GM19452 (cell line): ENCODE data around the gene ADAM12.

Experiments
- ATAC-seq: cut with Tn5 transposase; IDR thresholded peaks from one replicate; pipeline ENCODE4 v1.9.1; 2021; ENCODE audit not compliant: unreplicated experiment

Gene ADAM12

DNA sequence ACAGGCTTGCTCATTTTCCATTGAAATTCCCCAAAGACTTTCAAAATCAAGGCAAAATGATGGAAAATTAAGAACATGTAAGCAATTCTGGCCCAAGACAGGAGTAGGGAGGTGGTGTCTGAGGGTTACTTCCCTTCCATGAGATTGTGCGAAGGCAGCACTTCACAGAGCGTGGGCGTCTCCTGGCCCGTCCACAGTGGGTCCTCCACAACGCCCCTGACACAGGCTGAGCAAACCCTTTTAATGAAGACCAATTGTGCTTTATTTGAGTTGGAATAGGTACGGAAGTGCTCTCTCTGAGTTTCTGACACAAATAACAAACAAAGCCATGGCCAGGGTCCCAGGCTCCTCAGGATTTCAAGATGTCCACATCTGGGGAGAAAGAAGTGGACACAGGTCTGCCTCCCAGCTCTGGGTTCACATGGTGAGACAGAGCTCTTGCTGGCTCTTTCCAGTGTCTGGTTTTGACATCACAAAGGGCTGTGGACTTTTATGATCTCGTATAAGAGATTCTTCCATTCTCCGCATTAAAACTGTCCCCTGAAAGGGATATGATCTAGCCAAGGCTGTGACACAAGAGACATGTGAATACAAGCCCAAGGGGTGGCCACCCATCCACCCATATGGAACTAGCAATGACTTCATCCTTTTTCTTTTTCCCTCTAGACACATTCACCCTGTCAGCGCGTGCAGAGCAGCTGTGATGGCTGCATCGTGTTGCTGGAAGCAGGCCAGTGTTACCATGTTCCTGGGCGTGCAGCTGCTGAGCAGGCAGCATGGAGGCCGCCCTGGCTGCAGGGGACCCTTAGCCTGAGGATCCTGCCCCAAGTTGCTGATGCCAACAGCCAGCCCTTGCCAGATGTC is 145.6 kb downstream of the ADAM12 start:
- ATAC-seq = no peak

DNA sequence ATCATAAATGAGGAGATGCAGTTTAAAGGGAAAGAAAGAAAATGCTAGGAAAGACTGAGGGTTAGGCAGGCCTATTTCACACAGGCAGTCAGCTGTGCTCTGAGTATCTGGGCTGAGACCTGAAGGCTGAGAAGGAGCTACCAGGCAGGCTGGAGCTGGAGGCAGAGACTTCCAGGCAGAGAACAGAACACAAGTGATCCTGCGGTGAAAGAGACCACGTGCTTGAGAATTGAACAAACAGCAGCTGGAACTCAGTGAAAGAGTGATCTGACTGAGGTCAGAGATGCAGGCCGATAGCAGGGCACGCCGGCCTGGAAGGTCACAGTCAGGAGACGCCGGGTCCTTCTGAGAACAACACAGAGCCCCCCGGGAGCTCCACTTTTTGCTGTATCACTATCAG is 147.8 kb downstream of the ADAM12 start:
- no peak for ATAC-seq

DNA sequence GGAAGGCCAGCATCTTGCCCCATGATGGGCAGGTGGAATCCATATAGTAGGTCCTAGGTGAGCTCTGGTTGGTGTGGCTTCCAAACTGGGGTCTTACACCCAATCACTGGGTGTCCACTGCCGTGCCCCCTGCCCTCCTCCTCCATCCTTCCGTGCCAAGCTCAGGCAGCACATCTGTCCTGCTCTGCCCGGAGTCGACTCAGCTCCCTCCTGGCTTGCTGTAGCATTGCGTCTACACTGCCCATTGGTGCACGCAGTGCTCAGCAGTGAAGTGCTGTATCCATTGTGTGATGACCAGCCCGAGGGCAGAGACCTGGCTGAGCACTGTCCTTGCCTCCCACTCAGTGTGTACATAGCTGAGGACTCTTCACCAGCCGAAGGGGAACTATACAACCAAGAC is 148.4 kb downstream of the ADAM12 start:
- ATAC-seq = no peak

DNA sequence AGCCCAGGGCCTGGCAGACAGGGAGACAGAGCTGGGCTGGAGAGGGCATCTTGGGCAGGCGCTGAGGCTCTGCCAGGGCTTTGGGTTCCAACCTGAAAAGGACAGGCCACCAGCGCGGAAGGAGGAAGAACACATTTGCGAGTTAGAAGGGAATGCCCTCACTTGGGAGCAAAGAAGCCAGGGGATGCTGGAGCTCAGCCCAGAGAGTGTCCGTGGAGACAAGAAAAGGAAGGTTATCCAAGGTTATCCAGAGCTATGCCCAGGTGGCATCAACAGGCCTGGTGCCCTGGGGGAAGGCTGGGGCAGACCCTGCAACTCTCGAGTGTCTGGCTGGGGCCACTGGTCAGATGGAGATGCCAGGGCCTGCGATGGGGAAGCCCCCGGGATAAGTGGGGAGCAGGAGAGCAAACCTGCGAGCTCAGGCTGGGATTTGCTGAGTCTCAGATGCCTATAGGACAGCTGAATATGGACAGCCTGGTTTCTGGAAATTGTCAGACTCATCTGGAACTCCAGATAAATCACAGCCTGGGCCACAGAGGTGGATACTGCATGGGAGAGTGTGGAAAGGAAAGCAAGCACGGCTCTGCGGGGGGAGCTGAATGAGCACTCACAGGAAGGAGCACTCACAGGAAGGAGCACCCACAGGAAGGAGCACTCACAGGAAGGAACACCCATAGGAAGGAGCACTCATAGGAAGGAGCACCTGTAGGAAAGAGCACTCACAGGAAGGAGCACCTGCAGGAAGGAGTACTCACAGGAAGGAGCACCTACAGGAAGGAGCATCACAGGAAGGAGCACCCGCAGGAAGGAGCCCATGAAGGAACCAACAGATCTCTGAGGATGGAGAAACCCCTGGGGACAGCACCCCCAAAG is 152.1 kb downstream of the ADAM12 start:
- ATAC-seq = no peak

DNA sequence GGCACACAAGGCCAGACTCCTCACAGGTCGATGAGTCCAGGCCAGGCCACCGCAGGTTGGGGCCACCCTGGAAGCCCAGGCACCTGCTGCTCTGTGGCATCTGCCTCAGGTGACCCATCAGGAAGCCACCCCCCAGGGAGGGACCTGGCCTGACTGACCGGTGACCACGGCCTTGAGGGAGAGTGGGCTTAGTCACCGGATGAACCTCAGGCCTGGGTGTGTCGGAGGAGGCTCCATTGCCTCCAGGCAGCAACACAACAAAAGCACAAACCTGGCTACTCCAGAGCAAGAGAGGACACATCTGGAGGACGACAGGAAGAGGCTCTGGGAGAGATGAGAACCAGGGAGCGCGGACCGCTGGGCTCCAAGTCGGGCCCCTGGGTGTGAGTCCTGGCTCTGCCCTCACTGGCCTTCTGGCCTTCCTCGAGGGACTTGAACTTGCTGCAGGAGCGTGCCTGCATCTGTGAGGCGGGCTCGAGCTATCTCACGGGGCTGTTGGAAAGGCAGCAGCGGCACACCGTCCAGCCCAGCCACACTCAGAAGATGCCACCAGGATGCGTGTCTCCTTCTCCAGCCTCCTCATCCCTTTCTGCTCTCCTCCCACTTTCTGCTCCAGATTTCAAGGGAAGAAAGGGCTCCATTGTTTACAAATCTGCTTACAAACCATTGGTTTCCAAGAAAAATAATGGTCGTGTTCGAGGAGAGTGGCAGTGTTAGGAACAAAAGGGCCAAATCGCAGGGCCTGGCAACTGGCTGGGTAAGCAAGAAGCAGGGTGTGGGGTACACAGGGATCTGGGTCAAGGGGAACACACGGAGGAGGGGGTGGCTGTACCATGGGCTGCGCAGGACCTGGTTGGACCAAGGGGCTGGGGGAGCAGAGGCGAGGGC is 152.9 kb downstream of the ADAM12 start:
- no peak for ATAC-seq

DNA sequence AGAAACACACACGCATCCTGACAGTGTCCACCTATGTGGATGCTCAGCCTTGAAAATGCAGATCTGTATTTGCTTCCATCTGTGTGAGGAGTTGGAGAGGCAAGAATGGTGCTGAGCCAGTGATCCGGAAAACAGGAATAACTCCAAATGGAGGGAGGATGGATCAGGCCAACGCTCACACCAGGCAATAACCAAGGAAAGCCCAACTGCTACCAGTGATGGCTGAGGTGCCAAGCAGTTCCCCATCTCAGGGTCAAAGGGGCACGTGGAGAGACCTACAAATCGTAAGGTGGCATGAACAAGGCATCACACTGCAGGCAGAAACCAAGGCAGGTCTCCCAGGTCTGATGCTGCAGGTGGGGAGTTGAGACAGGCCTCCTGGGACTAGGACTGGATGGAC is 153.6 kb downstream of the ADAM12 start:
- ATAC-seq = no peak

DNA sequence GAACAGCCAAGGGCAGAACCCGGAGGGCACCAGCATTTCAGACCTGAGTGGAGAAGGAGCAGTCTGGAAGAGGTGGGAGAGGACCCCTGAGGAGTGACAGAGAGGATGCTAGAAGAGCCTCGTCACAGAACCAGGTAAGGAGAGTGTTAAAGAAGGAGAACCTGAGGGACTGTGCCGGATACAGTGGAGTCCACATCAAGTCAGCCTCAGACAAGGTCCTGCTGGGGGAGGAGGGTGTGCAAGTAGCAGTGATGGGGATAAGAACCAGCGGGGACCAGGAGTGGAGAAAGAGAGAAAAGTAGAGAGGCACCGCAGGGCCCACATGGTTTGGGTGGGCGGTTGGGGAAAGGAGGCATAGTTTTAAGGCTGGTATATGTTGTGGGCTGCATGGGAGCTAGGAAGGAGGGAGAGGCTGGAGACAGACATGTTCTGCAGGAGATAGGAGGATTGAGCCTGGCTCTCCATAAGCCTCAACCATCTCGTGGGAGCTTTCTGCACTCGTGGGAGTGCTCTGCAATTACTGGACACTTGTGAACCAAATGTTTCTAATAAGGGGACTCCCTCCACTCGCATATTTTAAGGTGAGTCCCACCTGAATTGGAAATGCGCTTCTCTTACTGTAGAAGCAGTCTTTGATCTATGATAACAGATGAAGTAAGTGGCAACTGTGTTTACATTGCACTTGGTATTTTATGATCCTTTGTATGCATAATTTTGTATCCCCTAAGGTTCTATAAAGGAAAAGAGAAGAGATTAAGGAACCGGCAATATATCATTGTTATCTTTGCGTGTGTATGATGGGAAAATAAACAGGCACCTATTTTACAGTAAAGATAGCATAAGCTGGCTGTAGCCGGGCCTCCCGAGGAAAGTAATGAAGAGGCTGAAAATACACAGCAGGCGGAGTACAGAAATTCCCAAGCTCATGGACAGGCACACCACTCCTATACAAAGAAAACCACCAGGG is 154.8 kb downstream of the ADAM12 start:
- ATAC-seq = no peak

DNA sequence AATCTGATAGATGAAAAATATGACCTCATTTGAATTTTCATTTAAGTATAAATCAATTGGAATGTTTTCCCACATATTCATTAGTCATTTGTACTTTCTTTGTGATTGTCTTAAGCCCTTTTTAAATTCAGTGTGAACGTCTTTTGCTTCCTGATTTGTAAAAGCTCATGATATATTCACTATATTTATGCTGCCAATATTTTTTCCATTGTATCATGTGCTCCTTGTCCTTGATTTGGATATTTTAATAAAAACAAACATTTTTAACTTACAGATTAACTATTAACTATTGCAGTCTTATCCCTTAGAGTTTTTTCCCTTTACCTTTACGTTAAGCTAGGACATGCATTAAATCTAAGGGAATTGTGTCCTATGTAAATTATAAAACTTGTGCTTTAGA is 157.7 kb downstream of the ADAM12 start:
- ATAC-seq = no peak

DNA sequence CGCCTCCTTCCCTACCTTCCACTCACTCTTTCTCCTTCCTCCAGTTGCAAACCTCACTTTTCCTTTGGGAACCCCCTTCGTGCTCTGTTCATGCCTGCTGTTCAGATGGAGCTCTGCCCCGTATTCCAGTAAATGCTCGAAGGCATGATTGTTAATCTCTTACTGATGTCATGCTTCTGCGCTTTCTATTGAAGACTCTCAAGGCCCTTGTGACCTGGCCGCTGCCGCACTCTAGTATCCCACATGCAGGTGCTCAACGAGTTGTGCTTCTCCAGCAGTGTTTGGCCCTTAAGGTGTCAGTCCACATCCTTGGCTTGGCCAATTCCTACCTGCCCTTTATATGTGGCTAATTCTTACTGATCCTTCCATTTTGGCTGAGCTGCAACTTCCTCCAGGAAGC is 158.6 kb downstream of the ADAM12 start:
- ATAC-seq = no peak

DNA sequence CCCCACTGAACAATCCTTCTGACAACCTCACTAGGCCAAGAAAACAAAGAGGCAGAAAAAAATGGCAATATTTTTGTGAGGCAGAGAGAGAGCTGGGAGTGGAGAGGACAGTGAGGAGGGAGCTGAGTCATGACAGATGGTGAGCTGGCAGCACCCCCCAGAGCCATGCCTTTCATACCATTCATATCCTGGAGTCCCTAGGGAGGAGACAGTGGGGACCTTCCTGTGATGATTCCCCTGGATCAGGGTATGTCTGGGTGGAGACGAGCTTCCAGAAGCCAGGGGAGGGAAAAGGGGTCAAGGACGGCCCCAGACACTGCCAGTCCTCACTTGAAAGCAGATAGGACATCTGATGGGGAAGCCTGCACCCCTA is 160.5 kb downstream of the ADAM12 start:
- ATAC-seq = no peak

DNA sequence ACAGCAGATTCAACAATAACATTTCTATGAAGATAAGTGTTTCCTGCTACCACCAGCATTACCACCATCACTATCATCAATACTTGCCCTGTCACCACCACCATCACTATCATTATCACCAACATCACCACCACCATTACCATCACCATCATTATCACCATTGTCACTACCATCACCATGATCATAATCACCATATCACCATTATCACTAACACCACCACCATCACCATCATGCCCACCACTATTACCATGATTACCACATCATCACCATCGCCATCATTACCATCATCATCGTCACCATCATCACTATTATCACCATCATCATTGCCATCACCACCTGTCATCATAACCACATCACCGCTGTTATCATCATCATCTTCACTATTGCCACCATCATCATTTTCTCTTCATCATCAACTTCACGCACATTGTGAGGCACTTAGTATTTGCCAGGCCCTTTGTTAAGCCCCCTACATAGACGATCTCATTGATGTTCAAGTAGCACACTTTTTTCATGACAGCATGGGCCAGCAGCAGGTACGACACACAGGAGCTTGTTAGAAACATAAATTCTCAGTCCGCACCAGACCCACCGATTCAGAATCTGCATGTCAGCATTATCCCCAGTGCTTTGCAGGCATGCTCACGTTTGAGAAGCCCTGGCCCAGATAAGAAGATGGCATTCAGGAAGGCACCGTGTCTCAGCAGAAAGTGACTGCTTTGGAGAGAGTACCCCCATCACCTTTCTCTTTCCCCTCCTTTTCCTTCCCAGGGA is 161.1 kb downstream of the ADAM12 start:
- ATAC-seq = no peak

DNA sequence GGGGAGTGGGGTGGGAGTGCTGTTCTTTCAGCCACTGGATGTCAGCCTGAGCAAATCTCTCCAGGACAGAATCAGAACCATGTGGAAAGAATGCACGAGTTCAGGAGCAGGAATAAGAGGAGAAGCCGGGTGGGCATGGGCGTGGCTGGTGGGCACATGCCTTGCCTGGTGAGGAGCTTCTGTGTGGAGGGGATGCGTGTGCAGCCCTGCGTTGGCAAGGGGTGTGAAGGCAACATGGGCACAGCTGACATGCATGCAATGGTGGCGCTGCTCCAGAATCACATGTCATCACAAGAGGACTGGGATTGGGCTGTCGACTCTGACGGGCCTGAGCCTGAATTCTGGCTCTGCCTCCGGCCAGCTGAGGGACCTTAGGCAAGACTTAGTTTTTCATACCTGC is 162.1 kb downstream of the ADAM12 start:
- ATAC-seq = no peak

DNA sequence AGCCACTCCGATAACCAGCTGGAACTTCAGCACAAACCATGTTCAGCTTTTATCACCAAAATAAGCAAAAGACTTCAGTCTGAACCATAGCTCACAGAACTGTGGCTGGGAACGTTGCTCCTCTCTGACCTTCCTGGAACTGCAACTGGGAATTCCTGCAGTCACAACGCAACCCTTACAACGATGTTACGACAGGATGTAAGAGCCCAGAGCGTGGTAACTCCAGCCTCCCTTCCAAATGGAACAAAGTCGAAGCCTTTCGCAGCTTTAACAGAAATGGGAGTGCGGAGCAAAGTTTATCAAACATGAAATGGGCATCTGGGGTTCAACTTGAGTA is 162.6 kb downstream of the ADAM12 start:
- no peak for ATAC-seq

DNA sequence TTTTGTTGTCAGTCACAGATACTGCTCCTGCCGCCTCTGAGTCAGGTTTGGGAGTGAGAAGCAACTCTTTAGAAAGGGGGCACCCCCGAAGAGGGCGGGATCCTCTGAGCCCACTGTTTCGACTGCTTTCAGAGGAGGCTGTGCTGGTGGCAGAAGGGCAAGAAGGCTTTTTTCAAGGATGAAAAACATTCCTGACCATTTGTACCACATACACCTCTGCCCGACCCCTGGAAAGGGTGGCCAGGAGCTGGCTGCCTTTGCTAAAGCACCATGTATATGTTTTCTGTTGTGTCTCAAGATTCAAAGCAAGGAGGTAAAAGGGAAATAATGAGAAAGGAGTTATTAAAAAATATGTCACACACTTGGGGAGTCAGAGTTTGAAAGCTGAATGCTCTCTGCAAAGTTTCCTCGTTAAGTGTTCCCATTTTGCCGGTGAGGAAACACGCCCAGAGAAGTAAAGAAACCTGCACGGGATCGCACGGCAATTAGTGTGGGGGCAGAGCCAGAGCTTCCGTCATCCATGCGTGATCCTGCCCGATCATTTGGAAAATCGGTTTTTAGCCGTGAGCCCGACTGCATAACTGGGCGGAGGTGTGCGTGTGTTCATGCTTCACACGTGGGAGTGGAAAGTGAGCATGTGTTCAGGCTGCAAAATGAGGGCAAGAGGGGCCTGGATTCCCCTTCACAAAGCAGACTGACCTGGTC is 163.2 kb downstream of the ADAM12 start:
- no peak for ATAC-seq

DNA sequence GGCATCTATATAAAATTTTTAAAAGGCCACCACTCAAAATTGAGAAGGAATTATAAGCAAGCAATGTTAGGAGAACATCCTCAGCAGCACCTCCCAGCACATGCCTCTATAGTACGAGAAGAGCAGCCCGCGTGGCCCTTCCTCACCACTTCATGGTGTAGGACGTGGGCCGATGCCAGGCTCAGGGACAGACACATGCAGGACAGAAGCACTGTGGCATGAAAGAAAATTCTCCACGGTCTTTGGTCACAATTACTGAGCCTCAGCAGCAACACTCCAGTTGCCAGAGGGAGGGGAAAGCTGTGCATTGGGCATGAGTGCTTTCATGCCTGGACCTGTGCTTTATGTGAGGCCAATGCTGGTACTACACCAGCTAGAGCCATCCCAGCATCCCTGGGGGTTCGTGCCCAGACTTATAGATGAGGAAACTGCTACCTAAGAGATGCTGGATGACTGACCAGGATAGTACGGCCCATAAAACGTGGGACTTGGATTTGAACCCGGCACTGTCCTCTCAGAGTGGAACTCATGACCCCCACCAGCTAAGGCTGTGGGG is 164.7 kb downstream of the ADAM12 start:
- no peak for ATAC-seq

DNA sequence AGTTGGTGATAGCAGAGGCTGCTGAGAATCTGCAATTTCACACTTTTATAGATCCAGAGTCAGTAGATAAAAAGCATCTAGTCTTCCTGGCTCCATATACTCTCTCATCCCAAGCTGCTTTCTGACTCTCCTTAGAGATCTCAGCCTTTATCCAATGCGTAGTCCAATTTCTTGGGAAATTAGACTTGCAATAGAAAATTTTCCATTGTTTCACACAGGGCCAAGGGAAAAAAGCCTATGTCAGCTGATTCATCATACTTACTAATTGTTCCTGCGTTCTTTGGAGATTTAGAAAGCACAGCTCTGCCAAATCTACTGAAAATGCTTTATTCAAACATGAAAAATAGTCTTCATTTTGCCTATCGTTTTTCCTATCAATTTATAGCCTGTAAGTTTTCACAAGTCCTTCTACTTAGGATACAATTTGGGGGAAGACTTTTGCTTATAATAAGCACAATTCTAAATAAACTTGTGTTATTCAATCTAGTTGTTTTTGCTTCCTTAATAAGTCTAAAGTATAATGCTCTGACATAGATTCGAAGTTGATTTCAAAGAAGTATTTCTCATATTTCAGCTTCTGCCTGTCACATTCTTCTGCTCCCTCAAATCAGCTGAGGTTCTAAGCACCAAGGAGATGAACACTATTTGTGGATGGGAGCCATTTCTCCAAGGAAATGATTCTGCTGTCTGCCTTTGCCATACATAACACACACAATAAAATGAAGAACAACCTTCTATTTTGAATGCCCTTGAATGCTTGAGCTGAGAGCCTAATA is 165.4 kb downstream of the ADAM12 start:
- ATAC-seq = no peak

DNA sequence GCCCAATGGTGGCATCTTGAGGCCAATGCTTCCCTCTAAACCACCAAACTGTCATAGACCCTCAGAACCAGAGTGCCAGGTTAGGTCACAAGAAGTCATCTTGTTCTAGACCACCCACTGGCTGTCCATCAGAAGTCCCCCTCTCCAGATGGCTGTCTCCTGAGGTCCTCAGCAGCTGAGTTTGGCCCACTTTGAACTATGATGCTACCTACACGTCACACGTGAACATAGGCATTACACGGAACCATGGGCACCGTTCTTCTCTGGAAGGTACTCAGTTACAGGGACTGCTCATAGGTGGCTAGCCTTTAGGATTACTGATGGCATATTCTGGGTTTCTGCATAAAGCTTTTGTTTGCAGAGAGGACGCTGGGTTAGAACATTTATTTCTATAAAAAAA is 166.4 kb downstream of the ADAM12 start:
- ATAC-seq = no peak
